Thyroid gland (tissue), 4 donors: ENCODE measurements around the gene PHF21B.

Source experiments
- CTCF ChIP-seq, 6 experiments: fragments of 200-600 bp in 3 of 6; fragments of 450-650 bp in 3 of 6; sonication (generic) in 3 of 6; IDR thresholded peaks; one replicate each; pipeline ENCODE4 v1.5.1; 2016 to 2019; ENCODE audit warnings: antibody characterized with exemption in 6 of 6, mild to moderate bottlenecking in 2 of 6, inconsistent platforms in 1 of 6, moderate library complexity in 1 of 6
- POLR2A ChIP-seq, 2 donors: fragments of 450-650 bp; IDR thresholded peaks; one replicate each; pipeline ENCODE4 v1.6.1; 2017; ENCODE audit warnings: antibody characterized with exemption in 2 of 2, mild to moderate bottlenecking in 2 of 2, moderate library complexity in 1 of 2

GRCh38 chr22:44925465-44926123 lies 84.2 kb downstream of the PHF21B start:
- TF ChIP-seq CTCF (IDR thresholded peaks at IDR 0.05) (no peak), POLR2A (IDR thresholded peaks at IDR 0.05) (no peak)
